Keratinocyte (primary cell): ENCODE measurements around the gene MYBPC3. TPM values are rescaled to one million over a fixed set of nuclear protein-coding genes. Genes with fewer than 3 reads are reported as not detected.

ENCODE experiments used
- DNase-seq: peaks from one replicate; pipeline ENCODE4 v3.0.0-alpha.2; 2011; ENCODE audit warnings: low read depth, missing footprints, low spot score
- FAIRE-seq: peaks from 2 replicates; lab custom pipeline; 2011; peaks lifted over from hg19 to GRCh38; lab: Jason Lieb, UNC
- H2AFZ ChIP-seq: 2 replicates; pipeline ENCODE4 v1.6.0; 2012; ENCODE audit warnings: low read length, control low read depth, inconsistent platforms; ENCODE audit not compliant: control insufficient read depth
- H3K27ac ChIP-seq: 2 replicates; pipeline ENCODE4 v1.5.1; 2011; ENCODE audit warnings: low read length; ENCODE audit not compliant: control insufficient read depth, insufficient read depth
- H3K27me3 ChIP-seq: 3 replicates; pipeline ENCODE4 v1.6.0; 2011; ENCODE audit warnings: low read length; ENCODE audit not compliant: control insufficient read depth, insufficient read depth; ENCODE audit errors: extremely low read depth
- H3K36me3 ChIP-seq, 2 experiments: 2 replicates in 1 of 2; 3 replicates in 1 of 2; pipeline ENCODE4 v1.5.1; 2011; ENCODE audit warnings: low read length in 2 of 2, mild to moderate bottlenecking in 1 of 2; ENCODE audit not compliant: control insufficient read depth in 2 of 2, insufficient read depth in 2 of 2; ENCODE audit errors: extremely low read depth in 1 of 2
- H3K4me1 ChIP-seq: 3 replicates; pipeline ENCODE4 v1.5.1; 2011; ENCODE audit warnings: low read length; ENCODE audit not compliant: control insufficient read depth, insufficient read depth; ENCODE audit errors: extremely low read depth
- H3K4me2 ChIP-seq: 3 replicates; pipeline ENCODE4 v1.6.0; 2011; ENCODE audit warnings: low read depth, low read length; ENCODE audit not compliant: control insufficient read depth, insufficient read depth; ENCODE audit errors: extremely low read depth
- H3K4me3 ChIP-seq, 3 experiments: fragments of 200-600 bp in 1 of 3; sonication (generic) in 1 of 3; 2 replicates in 2 of 3; 3 replicates in 1 of 3; pipeline ENCODE4 v1.5.1; 2011 to 2016; ENCODE audit warnings: low read length in 3 of 3, mild to moderate bottlenecking in 3 of 3, control low read depth in 2 of 3, inconsistent platforms in 1 of 3, low read depth in 1 of 3, mixed read lengths in 1 of 3, mixed run types in 1 of 3, moderate library complexity in 1 of 3; ENCODE audit not compliant: control insufficient read depth in 2 of 3, insufficient read depth in 2 of 3; ENCODE audit errors: extremely low read depth in 1 of 3
- H3K79me2 ChIP-seq: 2 replicates; pipeline ENCODE4 v1.6.0; 2012; ENCODE audit warnings: low read length; ENCODE audit not compliant: control insufficient read depth, insufficient read depth
- H3K9ac ChIP-seq: 3 replicates; pipeline ENCODE4 v1.6.0; 2011; ENCODE audit warnings: low read length; ENCODE audit not compliant: control insufficient read depth, insufficient read depth; ENCODE audit errors: extremely low read depth
- H3K9me1 ChIP-seq: 3 replicates; pipeline ENCODE4 v1.6.0; 2011; ENCODE audit warnings: low read length; ENCODE audit not compliant: control insufficient read depth, insufficient read depth; ENCODE audit errors: extremely low read depth
- H3K9me3 ChIP-seq: 2 replicates; pipeline ENCODE4 v1.5.1; 2012; ENCODE audit warnings: low read depth, low read length; ENCODE audit not compliant: control insufficient read depth
- H4K20me1 ChIP-seq: 3 replicates; pipeline ENCODE4 v1.6.0; 2011; ENCODE audit warnings: low read length; ENCODE audit not compliant: control insufficient read depth, insufficient read depth; ENCODE audit errors: extremely low read depth
- EZH2 ChIP-seq: IDR thresholded peaks from one replicate; pipeline ENCODE4 v1.6.1; 2012; ENCODE audit warnings: inconsistent platforms, mild to moderate bottlenecking, low read length, moderate library complexity
- dilution Hi-C: fragments of 300-500 bp; cut with MboI; formaldehyde crosslinking; loops from one replicate; pipeline ENCODE4 v1.7.0; 2020; ENCODE audit warnings: low sequenced_read_pairs; ENCODE audit not compliant: extremely low pct_ligation_motif_present
- polyA plus RNA-seq, 5 experiments: library from polyadenylated mRNA; depleted of rRNA in 3 of 5; stranded (reverse) in 3 of 5; stranded (forward) in 1 of 5; unstranded in 1 of 5; fragments of >200 nt; gene quantifications; 1 replicate in 1 of 5; 2 replicates in 3 of 5; 3 replicates in 1 of 5; pipeline versions ENCODE4 v1.2.1 to v1.2.3, GENCODE V29; 2011 to 2012; ENCODE audit warnings: missing spikeins in 2 of 5, low read depth in 1 of 5, low replicate concordance in 1 of 5
- TF ChIP-seq, protein P1 (sequence below), 3 experiments: IDR thresholded peaks in 1 of 3; conservative IDR thresholded peaks in 1 of 3; optimal IDR thresholded peaks in 1 of 3; 2 replicates in 2 of 3; 3 replicates in 1 of 3; pipeline versions ENCODE3 to v1.5.1; 2011; ENCODE audit warnings: low read length in 3 of 3, mild to moderate bottlenecking in 3 of 3, moderate library complexity in 2 of 3, control low read depth in 1 of 3, inconsistent platforms in 1 of 3; ENCODE audit not compliant: insufficient read depth in 2 of 3; ENCODE audit errors: extremely low read depth in 1 of 3

MYBPC3 gene
- polyA plus RNA-seq, 1 donor (not counting 4 experiments of a cell fraction or from before 2014, with no cell fraction given), result not detected

DNA sequence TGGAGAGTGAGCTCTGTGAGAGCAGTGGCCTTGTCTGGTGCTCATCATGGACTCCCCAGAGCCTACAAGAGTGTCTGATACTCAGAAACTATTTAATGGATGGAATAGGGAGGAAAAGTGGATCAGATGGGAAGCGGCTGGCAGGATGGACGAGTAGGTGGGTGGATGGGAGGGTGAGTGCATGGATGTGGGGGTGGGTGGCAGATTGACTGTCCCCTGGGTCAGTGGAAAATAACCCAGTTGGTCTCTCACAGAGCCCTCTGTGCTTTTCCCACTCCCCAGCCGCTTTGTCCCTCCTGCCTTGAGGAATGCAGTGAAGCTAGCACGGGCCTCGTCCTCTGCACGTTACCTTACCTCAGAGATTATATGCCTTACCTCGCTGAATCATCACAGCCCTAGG lies 19.9 kb upstream of the MYBPC3 start:
- Histone ChIP-seq H3K9ac (no peak overlapping the region), H2AFZ (no peak overlapping the region), H3K27me3 (no peaks in the 10 kb centered on the region), H3K4me1 (peaks cover 6% of the 10 kb centered on the region), H4K20me1 (no peaks in the 10 kb centered on the region), H3K9me1 (no peaks in the 10 kb centered on the region), H3K4me2 (no peak overlapping the region), H3K9me3 (no peaks in the 10 kb centered on the region), H3K79me2 (no peaks in the 10 kb centered on the region), H3K27ac (no peak overlapping the region), H3K4me3 (no peak overlapping the region), H3K36me3 (no peaks in the 10 kb centered on the region)
- DNase-seq (no peak), FAIRE-seq (no peak)
- TF ChIP-seq, protein P1, sequence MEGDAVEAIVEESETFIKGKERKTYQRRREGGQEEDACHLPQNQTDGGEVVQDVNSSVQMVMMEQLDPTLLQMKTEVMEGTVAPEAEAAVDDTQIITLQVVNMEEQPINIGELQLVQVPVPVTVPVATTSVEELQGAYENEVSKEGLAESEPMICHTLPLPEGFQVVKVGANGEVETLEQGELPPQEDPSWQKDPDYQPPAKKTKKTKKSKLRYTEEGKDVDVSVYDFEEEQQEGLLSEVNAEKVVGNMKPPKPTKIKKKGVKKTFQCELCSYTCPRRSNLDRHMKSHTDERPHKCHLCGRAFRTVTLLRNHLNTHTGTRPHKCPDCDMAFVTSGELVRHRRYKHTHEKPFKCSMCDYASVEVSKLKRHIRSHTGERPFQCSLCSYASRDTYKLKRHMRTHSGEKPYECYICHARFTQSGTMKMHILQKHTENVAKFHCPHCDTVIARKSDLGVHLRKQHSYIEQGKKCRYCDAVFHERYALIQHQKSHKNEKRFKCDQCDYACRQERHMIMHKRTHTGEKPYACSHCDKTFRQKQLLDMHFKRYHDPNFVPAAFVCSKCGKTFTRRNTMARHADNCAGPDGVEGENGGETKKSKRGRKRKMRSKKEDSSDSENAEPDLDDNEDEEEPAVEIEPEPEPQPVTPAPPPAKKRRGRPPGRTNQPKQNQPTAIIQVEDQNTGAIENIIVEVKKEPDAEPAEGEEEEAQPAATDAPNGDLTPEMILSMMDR (optimal IDR thresholded peaks at IDR 0.05 in 1 of 3, IDR thresholded peaks at IDR 0.05 in 1 of 3, conservative IDR thresholded peaks at IDR 0.05 in 1 of 3; ENCODE audit: extremely low read depth in 1 of 3, insufficient read depth in 2 of 3, low read length in 3 of 3), result no peak
- TF ChIP-seq EZH2, result no peak
- dilution Hi-C loops, result no loop called here

DNA sequence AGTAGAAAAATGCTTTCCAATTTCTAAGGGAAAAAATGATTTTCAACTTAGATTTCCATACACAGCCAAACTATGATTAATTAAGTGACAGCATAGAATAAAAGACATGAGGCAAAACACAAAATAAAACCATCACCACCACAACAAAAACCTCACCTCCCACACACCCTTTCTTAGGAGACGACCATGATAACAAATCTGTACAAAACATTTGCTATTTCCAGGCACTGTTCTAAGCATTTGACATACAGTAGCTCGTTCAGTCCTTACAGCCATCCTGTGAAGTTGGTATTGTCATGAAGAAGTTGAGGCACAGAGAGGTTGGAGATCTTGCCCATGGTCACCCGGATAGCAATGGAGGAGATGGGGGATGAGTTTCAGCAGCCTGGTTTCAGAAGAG lies 17.2 kb upstream of the MYBPC3 start:
- dilution Hi-C loops, result no loop called here
- Histone ChIP-seq H3K4me3 (no peak overlapping the region), H2AFZ (no peak overlapping the region), H3K27ac (no peak overlapping the region), H3K27me3 (no peaks in the 10 kb centered on the region), H3K4me1 (peaks cover 5% of the 10 kb centered on the region), H3K9ac (no peak overlapping the region), H3K9me1 (no peaks in the 10 kb centered on the region), H3K9me3 (no peaks in the 10 kb centered on the region), H4K20me1 (no peaks in the 10 kb centered on the region), H3K79me2 (no peaks in the 10 kb centered on the region), H3K4me2 (no peak overlapping the region), H3K36me3 (no peaks in the 10 kb centered on the region)
- FAIRE-seq, result no peak
- DNase-seq, result no peak
- no peak for TF ChIP-seq EZH2
- TF ChIP-seq, protein P1 (optimal IDR thresholded peaks at IDR 0.05 in 1 of 3, IDR thresholded peaks at IDR 0.05 in 1 of 3, conservative IDR thresholded peaks at IDR 0.05 in 1 of 3; ENCODE audit: extremely low read depth in 1 of 3, insufficient read depth in 2 of 3, low read length in 3 of 3), result no peak
